ENCODE measurements around the gene TP53RK.

The TP53RK gene

GRCh38 chr20:46638134-46638897, 50.9 kb downstream of the TP53RK start:
- no peak for DNase-seq (ENCODE audit: low read depth)

GRCh38 chr20:46637427-46638133, 51.7 kb downstream of the TP53RK start:
- DNase-seq (ENCODE audit: low read depth), result no peak

- no peak for DNase-seq (ENCODE audit: low read depth)
Measured at GRCh38 chr20:46637020-46637419, 52.2 kb downstream of the TP53RK start.

GRCh38 chr20:46636514-46636913, 52.7 kb downstream of the TP53RK start:
- DNase-seq (ENCODE audit: low read depth), result no peak

DNA sequence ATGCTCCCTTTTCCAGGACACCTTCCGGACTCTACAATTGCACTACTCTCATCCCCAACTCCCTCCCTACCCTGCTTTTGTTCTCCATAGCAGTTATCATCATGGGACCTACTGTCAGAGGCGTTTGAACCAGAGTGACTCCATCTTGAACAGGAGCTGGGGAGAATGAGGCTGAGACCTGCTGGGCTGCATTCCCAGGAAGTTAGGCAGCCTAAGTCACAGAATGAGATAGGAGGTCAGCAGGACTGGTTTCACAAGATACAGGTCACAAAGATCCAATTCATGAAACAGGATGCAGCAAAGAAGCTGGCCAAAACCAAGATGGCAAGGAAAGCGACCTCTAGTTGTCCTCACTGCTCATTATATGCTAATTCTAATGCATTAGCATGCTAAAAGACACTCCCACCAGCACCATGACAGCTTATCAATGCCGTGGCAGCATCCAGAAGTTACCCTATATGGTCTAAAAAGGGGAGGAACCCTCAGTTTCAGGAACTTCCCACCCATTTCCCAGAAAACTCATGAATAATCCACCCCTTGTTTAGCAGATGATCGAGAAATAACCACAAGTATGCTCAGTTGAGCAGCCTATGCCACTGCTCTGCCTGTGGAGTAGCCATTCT, 53.6 kb downstream of the TP53RK start:
- DNase-seq (ENCODE audit: low read depth), result no peak

DNA sequence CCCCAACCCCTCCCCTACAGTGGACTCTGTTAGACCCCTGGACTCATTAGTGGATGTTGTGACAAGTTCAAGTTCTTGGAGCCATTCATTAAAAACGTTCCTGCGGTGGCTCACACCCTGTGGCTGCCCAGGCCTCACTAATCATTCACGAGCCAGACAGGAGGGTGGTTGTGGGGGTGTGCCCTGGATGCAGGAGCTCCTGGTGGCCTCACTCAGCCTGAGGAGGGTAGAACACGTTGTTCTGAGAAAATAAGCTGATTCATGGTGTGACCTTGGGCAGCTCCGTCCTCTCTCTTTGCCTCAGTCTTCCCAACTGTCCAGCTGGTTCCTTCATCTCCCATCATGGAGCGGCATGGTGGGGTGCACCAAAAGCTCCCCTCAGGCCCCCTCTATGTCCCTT, 54.7 kb downstream of the TP53RK start:
- no peak for DNase-seq (ENCODE audit: low read depth)
